Activated T-helper 1 cell treated with anti-CD3 and anti-CD28 coated beads, Interleukin-12 subunit alpha, Interleukin-12 subunit beta, Interleukin-2, Interleukin-4 antibody, amounts not matched to agents 30 ng/mL and 10 ng/mL and 1 ng/mL, durations not matched to agents 14 hours and 24 hours and 36 hours (primary cell): ENCODE results near the gene CUL2. TPM values are rescaled to one million over a fixed set of nuclear protein-coding genes. Genes with fewer than 3 reads are reported as not detected.

Experiments
- DNase-seq: peaks from one replicate; pipeline ENCODE4 v3.0.0; 2021; ENCODE audit warnings: low spot score
- H3K27ac Mint-ChIP-seq: one replicate; pipeline ENCODE4 v1.8.0; 2021; ENCODE audit warnings: mild to moderate bottlenecking, mixed read lengths
- H3K27me3 Mint-ChIP-seq: one replicate; pipeline ENCODE4 v1.8.0; 2022; ENCODE audit warnings: mild to moderate bottlenecking, moderate library complexity, mixed read lengths; ENCODE audit not compliant: insufficient read depth
- H3K36me3 Mint-ChIP-seq: one replicate; pipeline ENCODE4 v1.8.0; 2021; ENCODE audit warnings: low read depth, mixed read lengths
- H3K4me1 Mint-ChIP-seq: one replicate; pipeline ENCODE4 v1.8.0; 2021; ENCODE audit warnings: low read depth, mixed read lengths
- H3K4me3 Mint-ChIP-seq: one replicate; pipeline ENCODE4 v1.8.0; 2021; ENCODE audit warnings: mild to moderate bottlenecking, moderate library complexity, mixed read lengths
- H3K9me3 Mint-ChIP-seq: one replicate; pipeline ENCODE4 v1.8.0; 2021; ENCODE audit warnings: mixed read lengths
- intact Hi-C: fragments of 100-400 bp; cut with micrococcal nuclease; formaldehyde crosslinking; loops from one replicate; pipeline ENCODE4 v1.15.1; 2024
- total RNA-seq: library from RNA; stranded (reverse); gene quantifications from 2 replicates; pipeline ENCODE4 v1.2.3, GENCODE V29; 2022

The CUL2 gene
- total RNA-seq, 1 donor from 2014 or later, result 49.8 TPM

- no peak overlapping the region for H3K27ac Mint-ChIP-seq
- H3K9me3 Mint-ChIP-seq, result no peaks in the 10 kb centered on the region
- H3K4me1 Mint-ChIP-seq, result no peaks in the 10 kb centered on the region
- no peak for DNase-seq
- intact Hi-C loops, result no loop called here
- no peak overlapping the region for H3K4me3 Mint-ChIP-seq
- H3K27me3 Mint-ChIP-seq, result peaks cover 1% of the 10 kb centered on the region
- H3K36me3 Mint-ChIP-seq, result no peaks in the 10 kb centered on the region
Measured at GRCh38 chr10:34966040-34966439, 124.1 kb downstream of the CUL2 start.

- Mint-ChIP-seq H3K27me3 (no peaks in the 10 kb centered on the region), H3K4me3 (no peak overlapping the region), H3K27ac (no peak overlapping the region), H3K9me3 (no peaks in the 10 kb centered on the region), H3K36me3 (no peaks in the 10 kb centered on the region), H3K4me1 (no peaks in the 10 kb centered on the region)
- DNase-seq, result no peak
- intact Hi-C loops, result no loop called here
Measured at GRCh38 chr10:34964166-34964800, 125.9 kb downstream of the CUL2 start.

GRCh38 chr10:34962866-34963265 lies 127.3 kb downstream of the CUL2 start:
- no peak overlapping the region for H3K27ac Mint-ChIP-seq
- H3K4me3 Mint-ChIP-seq, result no peak overlapping the region
- no peaks in the 10 kb centered on the region for H3K36me3 Mint-ChIP-seq
- intact Hi-C loops, result no loop called here
- no peaks in the 10 kb centered on the region for H3K27me3 Mint-ChIP-seq
- no peaks in the 10 kb centered on the region for H3K9me3 Mint-ChIP-seq
- DNase-seq, result no peak
- no peaks in the 10 kb centered on the region for H3K4me1 Mint-ChIP-seq

GRCh38 chr10:34960983-34961382 lies 129.2 kb downstream of the CUL2 start:
- H3K27me3 Mint-ChIP-seq, result no peaks in the 10 kb centered on the region
- H3K9me3 Mint-ChIP-seq, result no peaks in the 10 kb centered on the region
- no peak overlapping the region for H3K27ac Mint-ChIP-seq
- no peaks in the 10 kb centered on the region for H3K4me1 Mint-ChIP-seq
- H3K36me3 Mint-ChIP-seq, result no peaks in the 10 kb centered on the region
- H3K4me3 Mint-ChIP-seq, result no peak overlapping the region
- intact Hi-C loops, result no loop called here
- DNase-seq, result no peak

GRCh38 chr10:34959786-34960185 lies 130.4 kb downstream of the CUL2 start:
- Mint-ChIP-seq H3K27me3 (no peaks in the 10 kb centered on the region), H3K4me3 (no peak overlapping the region), H3K9me3 (no peaks in the 10 kb centered on the region), H3K36me3 (no peaks in the 10 kb centered on the region), H3K27ac (no peak overlapping the region), H3K4me1 (no peaks in the 10 kb centered on the region)
- DNase-seq, result no peak
- intact Hi-C loops, result no loop called here

GRCh38 chr10:34959321-34959720 lies 130.8 kb downstream of the CUL2 start:
- Mint-ChIP-seq H3K4me1 (no peaks in the 10 kb centered on the region), H3K27ac (no peak overlapping the region), H3K9me3 (no peaks in the 10 kb centered on the region), H3K36me3 (no peaks in the 10 kb centered on the region), H3K4me3 (no peak overlapping the region), H3K27me3 (no peaks in the 10 kb centered on the region)
- DNase-seq, result no peak
- intact Hi-C loops, result no loop called here

Other genes with a start within 250 kb of the CUL2 start
- 101 and 106 TPM in 2 replicates for gene CREM, start 36.5 kb upstream of the CUL2 start, total RNA-seq
- gene CCNY, start 246.2 kb upstream of the CUL2 start, total RNA-seq, result 56.5 and 71.0 TPM in 2 replicates